WTC11 (cell line): ENCODE results near the gene PADI6. TPM values are rescaled to one million over a fixed set of nuclear protein-coding genes. Genes with fewer than 3 reads are reported as not detected.
A peak's percentile ranks its signal among the peaks of the same experiment; 100 is the strongest.

Experiments used
- ATAC-seq: fragments of 200-7000 bp; cut with Tn5 transposase; 2 replicates; pipeline ENCODE4 v1.10.0; 2021; ENCODE audit warnings: mild to moderate bottlenecking, moderate library complexity
- CTCF ChIA-PET: fragments of 300-600 bp; sonication (Branson Sonifier 250); formaldehyde crosslinking; loops from one replicate; lab custom pipeline; 2021; ENCODE audit warnings: antibody characterized with exemption; lab: Charles Lee
- POLR2A ChIA-PET: fragments of 350-600 bp; sonication (Branson Sonifier 250); formaldehyde crosslinking; loops from one replicate; lab custom pipeline; 2021; ENCODE audit warnings: antibody characterized with exemption; lab: Charles Lee
- DNase-seq: peaks from one replicate; pipeline ENCODE4 v3.0.0; 2021; ENCODE audit warnings: low spot score
- H3K27ac Mint-ChIP-seq: 2 replicates; pipeline ENCODE4 v1.8.0; 2021; ENCODE audit warnings: mixed read lengths
- H3K27me3 Mint-ChIP-seq: 2 replicates; pipeline ENCODE4 v1.8.0; 2021; ENCODE audit warnings: low read depth, mild to moderate bottlenecking, moderate library complexity, mixed read lengths
- H3K36me3 Mint-ChIP-seq: 2 replicates; pipeline ENCODE4 v1.8.0; 2021; ENCODE audit warnings: mixed read lengths
- H3K4me1 Mint-ChIP-seq: 2 replicates; pipeline ENCODE4 v1.8.0; 2022; ENCODE audit warnings: mixed read lengths
- H3K4me3 Mint-ChIP-seq: 2 replicates; pipeline ENCODE4 v1.8.0; 2021; ENCODE audit warnings: mild to moderate bottlenecking, moderate library complexity, mixed read lengths
- H3K9me3 Mint-ChIP-seq: 2 replicates; pipeline ENCODE4 v1.8.0; 2021; ENCODE audit warnings: mixed read lengths
- CREM ChIP-seq: sonication (generic); formaldehyde crosslinking; IDR thresholded peaks from 2 replicates; pipeline ENCODE4 v1.8.1; 2022; ENCODE audit warnings: mild to moderate bottlenecking, missing genetic modification reagents, moderate library complexity
- GRHL2 ChIP-seq: fragments of 250-450 bp; sonication (Bioruptor Pico); IDR thresholded peaks from 2 replicates; pipeline ENCODE4 v1.8.0; 2022; ENCODE audit warnings: mild to moderate bottlenecking, moderate library complexity; ENCODE audit not compliant: insufficient replicate concordance, severe bottlenecking
- IRF2 ChIP-seq: sonication (generic); formaldehyde crosslinking; IDR thresholded peaks from 2 replicates; pipeline ENCODE4 v1.8.0; 2022; ENCODE audit warnings: low read depth, missing genetic modification reagents, borderline replicate concordance
- MYBL2 ChIP-seq: sonication (generic); formaldehyde crosslinking; IDR thresholded peaks from 2 replicates; pipeline ENCODE4 v1.8.1; 2023; ENCODE audit warnings: mild to moderate bottlenecking, moderate library complexity, missing genetic modification reagents
- NFATC4 ChIP-seq: fragments of 250-450 bp; sonication (Bioruptor Pico); IDR thresholded peaks from 2 replicates; pipeline ENCODE4 v1.9.0; 2021; ENCODE audit warnings: mild to moderate bottlenecking
- RELA ChIP-seq: sonication (generic); formaldehyde crosslinking; IDR thresholded peaks from 2 replicates; pipeline ENCODE4 v1.8.1; 2022; ENCODE audit warnings: missing genetic modification reagents, mild to moderate bottlenecking, borderline replicate concordance
- RORB ChIP-seq: fragments of 250-450 bp; sonication (Bioruptor Pico); IDR thresholded peaks from 2 replicates; pipeline ENCODE4 v1.9.0; 2021; ENCODE audit warnings: mild to moderate bottlenecking
- SMAD3 ChIP-seq: sonication (generic); formaldehyde crosslinking; IDR thresholded peaks from 2 replicates; pipeline ENCODE4 v1.8.0; 2022; ENCODE audit warnings: missing genetic modification reagents, mild to moderate bottlenecking, borderline replicate concordance
- TEAD4 ChIP-seq: sonication (generic); formaldehyde crosslinking; IDR thresholded peaks from 2 replicates; pipeline ENCODE4 v1.8.0; 2022; ENCODE audit warnings: mild to moderate bottlenecking, missing genetic modification reagents
- total RNA-seq: library from RNA; stranded (reverse); gene quantifications from 3 replicates; pipeline ENCODE4 v1.2.3, GENCODE V29; 2021
- TF ChIP-seq, protein P1 (sequence below): sonication (generic); formaldehyde crosslinking; IDR thresholded peaks from 2 replicates; pipeline ENCODE4 v1.8.0; 2023; ENCODE audit warnings: missing genetic modification reagents, mild to moderate bottlenecking, borderline replicate concordance
- TF ChIP-seq, protein P2 (sequence below): fragments of 250-450 bp; sonication (Bioruptor Pico); IDR thresholded peaks from 2 replicates; pipeline ENCODE4 v1.9.0; 2021; ENCODE audit warnings: mild to moderate bottlenecking
- TF ChIP-seq, protein P3 (sequence below): sonication (generic); formaldehyde crosslinking; IDR thresholded peaks from 2 replicates; pipeline ENCODE4 v1.8.0; 2022; ENCODE audit warnings: mild to moderate bottlenecking, missing genetic modification reagents
- TF ChIP-seq, protein P4 (sequence below): sonication (generic); formaldehyde crosslinking; IDR thresholded peaks from 2 replicates; pipeline ENCODE4 v1.8.0; 2022; ENCODE audit warnings: mild to moderate bottlenecking, missing genetic modification reagents
- TF ChIP-seq, protein P5 (sequence below): fragments of 250-450 bp; sonication (Bioruptor Pico); IDR thresholded peaks from 2 replicates; pipeline ENCODE4 v1.8.0; 2021; ENCODE audit warnings: mild to moderate bottlenecking

Gene PADI6
- total RNA-seq, 1 experiment from 2014 or later, result not detected

DNA sequence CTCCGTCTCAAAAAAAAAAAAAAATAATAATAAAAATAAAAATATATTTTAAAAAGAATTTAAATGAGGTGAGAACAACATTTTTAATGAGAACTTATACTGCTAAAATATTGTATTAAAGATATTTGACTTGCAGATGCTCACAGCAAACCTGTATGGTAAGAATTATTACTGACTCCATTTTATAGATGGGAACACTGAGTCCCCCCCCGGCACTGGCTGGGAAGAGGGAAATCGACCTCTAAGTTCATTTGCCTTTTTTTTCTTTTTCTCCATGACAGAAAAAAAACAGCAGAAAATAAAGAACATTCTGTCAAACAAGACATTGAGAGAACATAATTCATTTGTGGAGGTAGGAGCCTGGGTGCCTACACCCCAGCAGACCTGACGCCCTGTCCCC, 13.4 kb upstream of the PADI6 start (continued):
- TF ChIP-seq, protein P1, sequence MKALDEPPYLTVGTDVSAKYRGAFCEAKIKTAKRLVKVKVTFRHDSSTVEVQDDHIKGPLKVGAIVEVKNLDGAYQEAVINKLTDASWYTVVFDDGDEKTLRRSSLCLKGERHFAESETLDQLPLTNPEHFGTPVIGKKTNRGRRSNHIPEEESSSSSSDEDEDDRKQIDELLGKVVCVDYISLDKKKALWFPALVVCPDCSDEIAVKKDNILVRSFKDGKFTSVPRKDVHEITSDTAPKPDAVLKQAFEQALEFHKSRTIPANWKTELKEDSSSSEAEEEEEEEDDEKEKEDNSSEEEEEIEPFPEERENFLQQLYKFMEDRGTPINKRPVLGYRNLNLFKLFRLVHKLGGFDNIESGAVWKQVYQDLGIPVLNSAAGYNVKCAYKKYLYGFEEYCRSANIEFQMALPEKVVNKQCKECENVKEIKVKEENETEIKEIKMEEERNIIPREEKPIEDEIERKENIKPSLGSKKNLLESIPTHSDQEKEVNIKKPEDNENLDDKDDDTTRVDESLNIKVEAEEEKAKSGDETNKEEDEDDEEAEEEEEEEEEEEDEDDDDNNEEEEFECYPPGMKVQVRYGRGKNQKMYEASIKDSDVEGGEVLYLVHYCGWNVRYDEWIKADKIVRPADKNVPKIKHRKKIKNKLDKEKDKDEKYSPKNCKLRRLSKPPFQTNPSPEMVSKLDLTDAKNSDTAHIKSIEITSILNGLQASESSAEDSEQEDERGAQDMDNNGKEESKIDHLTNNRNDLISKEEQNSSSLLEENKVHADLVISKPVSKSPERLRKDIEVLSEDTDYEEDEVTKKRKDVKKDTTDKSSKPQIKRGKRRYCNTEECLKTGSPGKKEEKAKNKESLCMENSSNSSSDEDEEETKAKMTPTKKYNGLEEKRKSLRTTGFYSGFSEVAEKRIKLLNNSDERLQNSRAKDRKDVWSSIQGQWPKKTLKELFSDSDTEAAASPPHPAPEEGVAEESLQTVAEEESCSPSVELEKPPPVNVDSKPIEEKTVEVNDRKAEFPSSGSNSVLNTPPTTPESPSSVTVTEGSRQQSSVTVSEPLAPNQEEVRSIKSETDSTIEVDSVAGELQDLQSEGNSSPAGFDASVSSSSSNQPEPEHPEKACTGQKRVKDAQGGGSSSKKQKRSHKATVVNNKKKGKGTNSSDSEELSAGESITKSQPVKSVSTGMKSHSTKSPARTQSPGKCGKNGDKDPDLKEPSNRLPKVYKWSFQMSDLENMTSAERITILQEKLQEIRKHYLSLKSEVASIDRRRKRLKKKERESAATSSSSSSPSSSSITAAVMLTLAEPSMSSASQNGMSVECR (CRISPR knock-in tag), result no peak
- TF ChIP-seq TEAD4, result no peak
- TF ChIP-seq, protein P2, sequence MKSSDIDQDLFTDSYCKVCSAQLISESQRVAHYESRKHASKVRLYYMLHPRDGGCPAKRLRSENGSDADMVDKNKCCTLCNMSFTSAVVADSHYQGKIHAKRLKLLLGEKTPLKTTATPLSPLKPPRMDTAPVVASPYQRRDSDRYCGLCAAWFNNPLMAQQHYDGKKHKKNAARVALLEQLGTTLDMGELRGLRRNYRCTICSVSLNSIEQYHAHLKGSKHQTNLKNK (CRISPR knock-in tag), result no peak
- TF ChIP-seq RELA (CRISPR knock-in tag), result no peak
- no peak for TF ChIP-seq NFATC4 (CRISPR knock-in tag)
- TF ChIP-seq, protein P3, sequence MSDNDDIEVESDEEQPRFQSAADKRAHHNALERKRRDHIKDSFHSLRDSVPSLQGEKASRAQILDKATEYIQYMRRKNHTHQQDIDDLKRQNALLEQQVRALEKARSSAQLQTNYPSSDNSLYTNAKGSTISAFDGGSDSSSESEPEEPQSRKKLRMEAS (CRISPR knock-in tag), result no peak

DNA sequence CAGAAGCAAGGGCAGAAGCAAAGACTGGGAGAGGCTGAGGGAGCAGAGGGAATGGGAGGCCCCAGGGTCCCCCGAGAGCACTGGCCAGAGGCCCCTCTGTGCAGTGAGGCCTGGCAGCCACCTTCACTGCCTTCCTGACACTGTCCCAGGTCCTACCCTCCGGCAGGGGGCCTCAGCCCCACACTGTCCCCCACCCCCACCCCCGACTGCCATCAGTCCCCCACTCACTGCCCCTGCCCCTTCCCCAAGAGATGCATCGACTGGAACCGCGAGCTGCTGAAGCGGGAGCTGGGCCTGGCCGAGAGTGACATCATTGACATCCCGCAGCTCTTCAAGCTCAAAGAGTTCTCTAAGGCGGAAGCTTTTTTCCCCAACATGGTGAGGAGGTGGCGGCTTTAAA, 13.0 kb upstream of the PADI6 start:
- no peak overlapping the region for H3K27ac Mint-ChIP-seq
- ChIA-PET CTCF (interaction anchor here (0.6 to 1.0 kb wide), 5 partner anchors 9 to 238 kb away, joined by 3 to 6 read pairs (median 3); no protein-coding TSS in a partner anchor), POLR2A (no interaction called here)
- H3K9me3 Mint-ChIP-seq, result peaks cover 2% of the 10 kb centered on the region; the same call in 1 of the 2 replicates
- peaks cover 13% of the 10 kb centered on the region; the same call in 1 of the 2 replicates for H3K4me1 Mint-ChIP-seq
- ATAC-seq (peak; percentile 65), DNase-seq (no peak)
- no peak overlapping the region for H3K4me3 Mint-ChIP-seq
- H3K36me3 Mint-ChIP-seq, result no peaks in the 10 kb centered on the region
- H3K27me3 Mint-ChIP-seq, result no peaks in the 10 kb centered on the region
- TF ChIP-seq CREM (CRISPR knock-in tag) (no peak), SMAD3 (CRISPR knock-in tag) (no peak), RORB (CRISPR knock-in tag) (no peak), MYBL2 (CRISPR knock-in tag) (no peak), RELA (CRISPR knock-in tag) (no peak), IRF2 (CRISPR knock-in tag) (no peak)
- TF ChIP-seq, protein P2 (CRISPR knock-in tag), result no peak
- TF ChIP-seq, protein P4, sequence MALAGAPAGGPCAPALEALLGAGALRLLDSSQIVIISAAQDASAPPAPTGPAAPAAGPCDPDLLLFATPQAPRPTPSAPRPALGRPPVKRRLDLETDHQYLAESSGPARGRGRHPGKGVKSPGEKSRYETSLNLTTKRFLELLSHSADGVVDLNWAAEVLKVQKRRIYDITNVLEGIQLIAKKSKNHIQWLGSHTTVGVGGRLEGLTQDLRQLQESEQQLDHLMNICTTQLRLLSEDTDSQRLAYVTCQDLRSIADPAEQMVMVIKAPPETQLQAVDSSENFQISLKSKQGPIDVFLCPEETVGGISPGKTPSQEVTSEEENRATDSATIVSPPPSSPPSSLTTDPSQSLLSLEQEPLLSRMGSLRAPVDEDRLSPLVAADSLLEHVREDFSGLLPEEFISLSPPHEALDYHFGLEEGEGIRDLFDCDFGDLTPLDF (CRISPR knock-in tag), result no peak
- TF ChIP-seq, protein P3 (CRISPR knock-in tag), result no peak
- TF ChIP-seq, protein P5, sequence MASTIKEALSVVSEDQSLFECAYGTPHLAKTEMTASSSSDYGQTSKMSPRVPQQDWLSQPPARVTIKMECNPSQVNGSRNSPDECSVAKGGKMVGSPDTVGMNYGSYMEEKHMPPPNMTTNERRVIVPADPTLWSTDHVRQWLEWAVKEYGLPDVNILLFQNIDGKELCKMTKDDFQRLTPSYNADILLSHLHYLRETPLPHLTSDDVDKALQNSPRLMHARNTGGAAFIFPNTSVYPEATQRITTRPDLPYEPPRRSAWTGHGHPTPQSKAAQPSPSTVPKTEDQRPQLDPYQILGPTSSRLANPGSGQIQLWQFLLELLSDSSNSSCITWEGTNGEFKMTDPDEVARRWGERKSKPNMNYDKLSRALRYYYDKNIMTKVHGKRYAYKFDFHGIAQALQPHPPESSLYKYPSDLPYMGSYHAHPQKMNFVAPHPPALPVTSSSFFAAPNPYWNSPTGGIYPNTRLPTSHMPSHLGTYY (CRISPR knock-in tag), result no peak

DNA sequence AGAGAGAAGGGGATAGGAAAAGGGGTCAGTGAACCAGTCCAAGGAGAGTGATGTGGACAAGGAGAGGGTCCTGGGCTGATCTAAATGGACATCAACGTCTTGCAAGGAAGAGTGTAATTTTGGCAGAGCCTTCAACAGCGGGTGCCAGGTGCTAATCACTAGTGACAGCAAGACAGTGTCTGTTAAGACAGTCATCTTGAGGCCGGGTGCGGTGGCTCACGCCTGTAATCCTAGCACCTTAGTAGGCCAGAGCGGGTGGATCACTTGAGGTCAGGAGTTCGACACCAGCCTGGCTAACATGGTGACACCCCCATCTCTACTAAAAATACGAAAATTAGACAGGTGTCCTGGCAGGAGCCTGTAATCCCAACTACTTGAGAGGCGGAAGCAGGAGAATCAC, 12.2 kb upstream of the PADI6 start:
- TF ChIP-seq GRHL2 (CRISPR knock-in tag), result no peak
- Mint-ChIP-seq H3K27me3 (no peaks in the 10 kb centered on the region), H3K4me3 (no peak overlapping the region), H3K9me3 (peaks cover 9% of the 10 kb centered on the region; the same call in 1 of the 2 replicates), H3K4me1 (peaks cover 13% of the 10 kb centered on the region; the same call in 1 of the 2 replicates), H3K27ac (peak overlapping the region; percentile 7; the same call in 1 of the 2 replicates), H3K36me3 (no peaks in the 10 kb centered on the region)
- POLR2A ChIA-PET, result no interaction called here
- DNase-seq (no peak), ATAC-seq (no peak)
- CTCF ChIA-PET, result interaction anchor here (0.6 to 1.0 kb wide), 2 partner anchors 10 to 239 kb away, joined by 3 read pairs; no protein-coding TSS in a partner anchor
